Adipose tissue (tissue), 3 donors: ENCODE results near the gene HSP90B1. TPM values are rescaled to one million over a fixed set of nuclear protein-coding genes. Genes with fewer than 3 reads are reported as not detected.

Experiments used
- H3K27ac ChIP-seq: one replicate; pipeline ENCODE4 v1.5.1; 2013; ENCODE audit warnings: low read depth, low read length
- WGBS, 3 donors: extraction: QIAGEN DNeasy Blood & Tissue Kit; methylation state at CpG; one replicate each; pipeline ENCODE4 v1.1.7; 2013; 5-methylcytosine and 5-hydroxymethylcytosine counted together
- polyA plus RNA-seq, 3 donors: library from polyadenylated mRNA; stranded (reverse); fragments of 200-250 nt; gene quantifications; one replicate each; pipeline ENCODE4 v1.2.3, GENCODE V29; 2013
- donor health status: healthy with polysubstance abuse.
- donor health status: Bipolar disorder and iron deficiency.
- donor health status: healthy.

HSP90B1 gene
- polyA plus RNA-seq, 3 donors = 309 to 379 (median 310) TPM

- no peak overlapping the region for H3K27ac ChIP-seq
- WGBS, 3 donors = 11 to 23% (median 22%) methylated on average over 3 of the region's 3 CpGs
Measured at GRCh38 chr12:103964805-103965204, 34.6 kb downstream of the HSP90B1 start.

- H3K27ac ChIP-seq = no peak overlapping the region
- 0% methylated on average over 11 of the region's 11 CpGs for WGBS, 3 donors
Measured at GRCh38 chr12:103965255-103965589, 35.0 kb downstream of the HSP90B1 start.

- H3K27ac ChIP-seq = peak within 1 kb of the TSS; percentile 30
- 1 to 6% (median 6%) methylated on average over 54 to 64 of the region's 64 CpGs for WGBS, 3 donors
Measured at GRCh38 chr12:103965590-103966504, 35.6 kb downstream of the HSP90B1 start, which contains the start of gene TDG. TSS of gene TDG (plus strand) at chr12:103965872. CDS start at chr12:103966038, 166 bp downstream.

- 11 to 35% (median 35%) methylated on average over 1 of the region's 1 CpG for WGBS, 3 donors
- H3K27ac ChIP-seq = no peak overlapping the region
Measured at GRCh38 chr12:103966736-103967135, 36.5 kb downstream of the HSP90B1 start.

GRCh38 chr12:103969391-103969790 is 39.2 kb downstream of the HSP90B1 start:
- WGBS, 3 donors = 49 to 80% (median 74%) methylated on average over 2 of the region's 2 CpGs
- no peak overlapping the region for H3K27ac ChIP-seq

- 75 to 87% (median 85%) methylated on average over 2 of the region's 2 CpGs for WGBS, 3 donors
- no peak overlapping the region for H3K27ac ChIP-seq
Measured at GRCh38 chr12:103973909-103974308, 43.7 kb downstream of the HSP90B1 start.

GRCh38 chr12:103975368-103975767 is 45.2 kb downstream of the HSP90B1 start:
- no peak overlapping the region for H3K27ac ChIP-seq
- 70 to 92% (median 83%) methylated on average over 2 of the region's 2 CpGs for WGBS, 3 donors

GRCh38 chr12:103978384-103978982 is 48.3 kb downstream of the HSP90B1 start:
- WGBS, 3 donors = 88 to 92% (median 91%) methylated on average over 4 of the region's 4 CpGs
- no peak overlapping the region for H3K27ac ChIP-seq

GRCh38 chr12:103986829-103987228 is 56.6 kb downstream of the HSP90B1 start:
- WGBS, 3 donors = 68 to 98% (median 89%) methylated on average over 2 of the region's 2 CpGs
- no peak overlapping the region for H3K27ac ChIP-seq

GRCh38 chr12:103994235-103994634 is 64.0 kb downstream of the HSP90B1 start:
- H3K27ac ChIP-seq = no peak overlapping the region
- 80 to 88% (median 86%) methylated on average over 4 of the region's 4 CpGs for WGBS, 3 donors

- 88 to 92% (median 92%) methylated on average over 5 of the region's 5 CpGs for WGBS, 3 donors
- H3K27ac ChIP-seq = no peak overlapping the region
Measured at GRCh38 chr12:103996595-103996994, 66.4 kb downstream of the HSP90B1 start.

GRCh38 chr12:103997286-103997900 is 67.2 kb downstream of the HSP90B1 start:
- no peak overlapping the region for H3K27ac ChIP-seq
- 52 to 66% (median 55%) methylated on average over 16 of the region's 16 CpGs for WGBS, 3 donors

Other genes starting within 250 kb of the HSP90B1 start
- 1 to 10 TPM; 1.1 to 1.3 (median 1.1) TPM for gene NT5DC3, start 89.2 kb upstream of the HSP90B1 start, polyA plus RNA-seq
- gene TDG, start 35.5 kb downstream of the HSP90B1 start, polyA plus RNA-seq = 10 to 100 TPM in 2 of 3 donors, 1 to 10 TPM in 1; 5.2 to 11.4 (median 10.3) TPM
- gene GLT8D2, start 119.8 kb downstream of the HSP90B1 start, polyA plus RNA-seq = 10 to 100 TPM in 1 of 3 donors, 1 to 10 TPM in 2; 1.0 to 29.4 (median 7.1) TPM
- gene HCFC2, start 134.1 kb downstream of the HSP90B1 start, polyA plus RNA-seq = 1 to 10 TPM; 4.2 to 6.6 (median 5.8) TPM
- gene NFYB, start 207.8 kb downstream of the HSP90B1 start, polyA plus RNA-seq = 10 to 100 TPM; 12.3 to 74.5 (median 14.4) TPM